ENCODE results near the gene CHD8. TPM values are rescaled to one million over a fixed set of nuclear protein-coding genes. Genes with fewer than 3 reads are reported as not detected.

CHD8 gene
- total RNA-seq, 1 experiment from 2014 or later: 133 TPM

DNA sequence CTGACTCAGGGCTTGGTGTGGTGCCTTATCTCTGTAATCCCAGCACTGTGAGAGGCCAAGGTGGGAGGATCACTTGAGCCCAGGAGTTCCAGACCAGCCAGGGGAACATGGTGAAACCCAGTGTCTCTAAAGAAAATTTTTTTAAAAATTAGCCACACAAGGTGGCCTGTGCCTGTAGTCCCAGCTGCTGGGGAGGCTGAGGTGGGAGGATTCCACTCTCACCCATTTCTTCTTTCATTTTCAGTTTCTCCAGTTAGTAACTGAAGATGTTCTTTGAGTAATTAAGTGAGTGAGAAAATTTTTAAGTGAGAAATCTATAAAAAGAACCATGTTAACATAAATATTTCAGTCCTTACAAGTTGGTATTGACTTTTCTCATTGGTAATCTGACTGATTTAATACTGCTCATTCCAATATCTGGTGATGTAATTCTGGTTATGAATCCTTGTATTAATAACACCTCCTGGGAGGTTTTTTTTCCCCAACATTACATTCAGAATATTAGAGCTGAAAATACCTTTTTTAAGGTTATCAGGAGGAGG is 49.2 kb upstream of the CHD8 start:
- ATAC-seq: no peak
- no peaks in the 10 kb centered on the region for H3K9me3 Mint-ChIP-seq
- no peaks in the 10 kb centered on the region for H3K27me3 Mint-ChIP-seq (ENCODE audit: low read depth)
- peaks cover 27% of the 10 kb centered on the region for H3K4me1 Mint-ChIP-seq
- ChIA-PET CTCF (no interaction called here), POLR2A (no interaction called here)
- DNase-seq (ENCODE audit: low spot score): no peak
- peak overlapping the region; percentile 95; the same call in 1 of the 2 replicates for H3K27ac Mint-ChIP-seq
- no peak overlapping the region for H3K4me3 Mint-ChIP-seq
- peaks cover 62% of the 10 kb centered on the region for H3K36me3 Mint-ChIP-seq
- no peak for TF ChIP-seq ZNF423 (CRISPR knock-in tag; IDR thresholded peaks at IDR 0.05)

- Mint-ChIP-seq H3K4me3 (no peak overlapping the region), H3K36me3 (peaks cover 64% of the 10 kb centered on the region), H3K27me3 (ENCODE audit: low read depth) (no peaks in the 10 kb centered on the region), H3K4me1 (peaks cover 28% of the 10 kb centered on the region), H3K27ac (peak overlapping the region; percentile 84), H3K9me3 (no peaks in the 10 kb centered on the region)
- ChIA-PET POLR2A (no interaction called here), CTCF (interaction anchor here (0.8 kb wide), 1 partner anchor 32 kb away, joined by 3 read pairs; no protein-coding TSS in a partner anchor)
- TF ChIP-seq EMX1 (CRISPR knock-in tag; IDR thresholded peaks at IDR 0.05) (no peak), ATF3 (CRISPR knock-in tag; conservative IDR thresholded peaks at IDR 0.05) (no peak), FOXJ3 (CRISPR knock-in tag; IDR thresholded peaks at IDR 0.05; ENCODE audit: borderline replicate concordance) (no peak), ZNF423 (CRISPR knock-in tag; IDR thresholded peaks at IDR 0.05) (no peak), ESRRA (CRISPR knock-in tag; IDR thresholded peaks at IDR 0.05; ENCODE audit: borderline replicate concordance) (no peak), JUN (CRISPR knock-in tag; IDR thresholded peaks at IDR 0.05) (no peak), FOXP4 (CRISPR knock-in tag; IDR thresholded peaks at IDR 0.05) (no peak), CREM (CRISPR knock-in tag; IDR thresholded peaks at IDR 0.05) (no peak), SMAD3 (CRISPR knock-in tag; IDR thresholded peaks at IDR 0.05; ENCODE audit: borderline replicate concordance) (no peak), HMGXB4 (CRISPR knock-in tag; IDR thresholded peaks at IDR 0.05) (no peak), ZNF263 (CRISPR knock-in tag; IDR thresholded peaks at IDR 0.05; ENCODE audit: low read depth) (no peak), FOXP1 (CRISPR knock-in tag; IDR thresholded peaks at IDR 0.05; ENCODE audit: borderline replicate concordance) (no peak), ZNF425 (CRISPR knock-in tag; conservative IDR thresholded peaks at IDR 0.05) (no peak), ZMAT4 (CRISPR knock-in tag; IDR thresholded peaks at IDR 0.05) (no peak)
- TF ChIP-seq, protein P1, sequence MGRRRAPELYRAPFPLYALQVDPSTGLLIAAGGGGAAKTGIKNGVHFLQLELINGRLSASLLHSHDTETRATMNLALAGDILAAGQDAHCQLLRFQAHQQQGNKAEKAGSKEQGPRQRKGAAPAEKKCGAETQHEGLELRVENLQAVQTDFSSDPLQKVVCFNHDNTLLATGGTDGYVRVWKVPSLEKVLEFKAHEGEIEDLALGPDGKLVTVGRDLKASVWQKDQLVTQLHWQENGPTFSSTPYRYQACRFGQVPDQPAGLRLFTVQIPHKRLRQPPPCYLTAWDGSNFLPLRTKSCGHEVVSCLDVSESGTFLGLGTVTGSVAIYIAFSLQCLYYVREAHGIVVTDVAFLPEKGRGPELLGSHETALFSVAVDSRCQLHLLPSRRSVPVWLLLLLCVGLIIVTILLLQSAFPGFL (CRISPR knock-in tag; IDR thresholded peaks at IDR 0.05; ENCODE audit: borderline replicate concordance): no peak
- TF ChIP-seq, protein P2, sequence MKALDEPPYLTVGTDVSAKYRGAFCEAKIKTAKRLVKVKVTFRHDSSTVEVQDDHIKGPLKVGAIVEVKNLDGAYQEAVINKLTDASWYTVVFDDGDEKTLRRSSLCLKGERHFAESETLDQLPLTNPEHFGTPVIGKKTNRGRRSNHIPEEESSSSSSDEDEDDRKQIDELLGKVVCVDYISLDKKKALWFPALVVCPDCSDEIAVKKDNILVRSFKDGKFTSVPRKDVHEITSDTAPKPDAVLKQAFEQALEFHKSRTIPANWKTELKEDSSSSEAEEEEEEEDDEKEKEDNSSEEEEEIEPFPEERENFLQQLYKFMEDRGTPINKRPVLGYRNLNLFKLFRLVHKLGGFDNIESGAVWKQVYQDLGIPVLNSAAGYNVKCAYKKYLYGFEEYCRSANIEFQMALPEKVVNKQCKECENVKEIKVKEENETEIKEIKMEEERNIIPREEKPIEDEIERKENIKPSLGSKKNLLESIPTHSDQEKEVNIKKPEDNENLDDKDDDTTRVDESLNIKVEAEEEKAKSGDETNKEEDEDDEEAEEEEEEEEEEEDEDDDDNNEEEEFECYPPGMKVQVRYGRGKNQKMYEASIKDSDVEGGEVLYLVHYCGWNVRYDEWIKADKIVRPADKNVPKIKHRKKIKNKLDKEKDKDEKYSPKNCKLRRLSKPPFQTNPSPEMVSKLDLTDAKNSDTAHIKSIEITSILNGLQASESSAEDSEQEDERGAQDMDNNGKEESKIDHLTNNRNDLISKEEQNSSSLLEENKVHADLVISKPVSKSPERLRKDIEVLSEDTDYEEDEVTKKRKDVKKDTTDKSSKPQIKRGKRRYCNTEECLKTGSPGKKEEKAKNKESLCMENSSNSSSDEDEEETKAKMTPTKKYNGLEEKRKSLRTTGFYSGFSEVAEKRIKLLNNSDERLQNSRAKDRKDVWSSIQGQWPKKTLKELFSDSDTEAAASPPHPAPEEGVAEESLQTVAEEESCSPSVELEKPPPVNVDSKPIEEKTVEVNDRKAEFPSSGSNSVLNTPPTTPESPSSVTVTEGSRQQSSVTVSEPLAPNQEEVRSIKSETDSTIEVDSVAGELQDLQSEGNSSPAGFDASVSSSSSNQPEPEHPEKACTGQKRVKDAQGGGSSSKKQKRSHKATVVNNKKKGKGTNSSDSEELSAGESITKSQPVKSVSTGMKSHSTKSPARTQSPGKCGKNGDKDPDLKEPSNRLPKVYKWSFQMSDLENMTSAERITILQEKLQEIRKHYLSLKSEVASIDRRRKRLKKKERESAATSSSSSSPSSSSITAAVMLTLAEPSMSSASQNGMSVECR (CRISPR knock-in tag; IDR thresholded peaks at IDR 0.05; ENCODE audit: borderline replicate concordance): no peak
- ATAC-seq (no peak), DNase-seq (ENCODE audit: low spot score) (no peak)
Measured at GRCh38 chr14:21503376-21503775, 47.5 kb upstream of the CHD8 start.
